LoVo (cell line): ENCODE data around the gene DYNLT2.
"Not testable (repeated sequence)": the region's sequence is repeated elsewhere in the genome, so short reads cannot be mapped to it uniquely, and the experiment has no call there.

Source experiments
- DNase-seq: peaks from one replicate; pipeline ENCODE4 v3.0.0-alpha.2; 2016; ENCODE audit warnings: low spot score

Gene DYNLT2

DNA sequence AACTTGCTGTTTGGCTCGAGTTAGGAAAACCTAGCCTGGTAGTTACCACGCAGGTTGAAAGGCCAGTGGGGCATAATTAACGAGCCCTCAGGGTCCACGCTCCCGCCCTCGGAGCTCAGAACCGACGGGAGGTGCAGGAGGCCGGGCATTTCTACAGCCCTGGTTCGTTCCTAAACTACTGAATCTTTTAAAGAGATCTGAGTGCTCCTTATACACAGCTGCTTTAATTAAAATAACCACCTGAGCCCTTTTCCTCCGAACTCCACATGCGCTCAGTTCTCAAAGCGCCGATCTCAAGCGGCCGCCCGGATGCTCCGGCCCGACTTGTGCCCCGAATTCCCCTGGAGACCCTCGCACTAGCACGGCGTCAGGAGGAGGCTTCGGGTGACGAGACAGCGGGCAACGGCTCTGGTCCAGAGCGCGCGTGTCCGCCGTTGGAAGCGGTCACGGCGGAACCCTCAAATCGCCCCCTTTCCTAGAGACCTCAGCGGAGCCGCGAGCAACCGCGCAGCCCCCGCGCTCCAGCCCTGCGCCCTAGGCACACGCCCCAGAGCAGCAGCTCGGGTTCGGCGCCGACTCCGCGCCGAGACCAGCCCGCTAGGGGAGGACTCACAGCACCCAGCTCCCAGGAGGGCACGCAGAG is 49.9 kb downstream of the DYNLT2 start:
- no peak for DNase-seq

DNA sequence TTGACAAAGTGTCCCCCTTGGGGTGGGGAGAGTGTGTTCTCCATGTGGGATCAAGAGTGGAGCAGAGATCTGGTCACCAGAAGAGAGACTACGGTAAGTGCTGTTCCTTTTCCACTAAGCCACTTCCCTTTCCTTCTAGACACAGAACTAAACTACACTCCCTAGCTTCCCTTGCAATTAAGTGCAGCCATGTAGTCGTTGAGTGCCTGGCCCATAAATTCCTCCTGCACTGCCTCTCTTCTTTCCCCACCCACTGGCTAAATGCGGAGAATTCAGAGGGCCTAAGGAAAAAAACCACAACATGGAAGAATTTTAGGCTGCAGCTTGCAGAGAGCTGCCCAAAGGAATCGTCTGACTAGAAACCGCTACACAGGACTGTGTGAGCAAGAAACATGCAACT is 51.1 kb downstream of the DYNLT2 start:
- DNase-seq = peak; percentile 29

DNA sequence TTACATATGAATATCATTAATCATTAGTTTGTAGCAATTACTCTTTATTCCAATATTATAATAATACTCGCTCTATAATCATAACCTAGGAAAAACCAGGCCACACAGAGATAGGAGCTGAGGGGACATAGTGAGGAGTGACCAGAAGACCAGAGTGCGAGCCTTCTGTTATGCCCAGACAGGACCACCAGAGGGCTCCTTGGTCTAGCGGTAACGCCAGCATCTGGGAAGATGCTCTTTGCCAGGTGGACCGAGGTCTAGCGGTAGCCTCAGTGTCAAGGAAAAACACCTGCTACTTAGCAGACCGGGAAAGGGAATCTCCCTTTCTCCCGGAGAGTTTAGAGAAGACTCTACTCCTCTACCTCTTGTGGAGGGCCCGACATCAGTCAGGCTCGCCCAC is 54.3 kb downstream of the DYNLT2 start:
- not testable (repeated sequence) for DNase-seq

- DNase-seq = no peak
Observed at GRCh38 chr6:169695131-169695530, 56.2 kb downstream of the DYNLT2 start.

DNA sequence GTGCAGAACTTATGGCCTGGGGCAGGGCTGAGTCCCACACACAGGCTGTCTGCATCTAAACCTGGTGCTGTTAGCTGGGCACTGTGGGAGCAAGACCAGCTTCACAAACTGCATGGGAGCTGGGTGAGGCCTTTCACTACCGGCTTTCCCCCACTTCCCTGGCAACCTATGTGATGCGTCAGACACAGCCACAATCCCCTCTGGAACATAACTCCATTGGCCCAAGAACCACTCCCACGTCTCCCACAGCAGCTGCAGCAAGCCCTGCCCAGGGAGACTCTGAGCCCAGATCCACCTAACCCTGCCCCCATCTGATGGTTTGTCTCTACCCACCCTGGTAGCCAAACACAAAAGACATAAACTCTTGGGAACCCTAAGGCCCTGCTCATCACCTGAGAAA is 58.9 kb downstream of the DYNLT2 start:
- no peak for DNase-seq

- no peak for DNase-seq
Observed at GRCh38 chr6:169691260-169691659, 60.1 kb downstream of the DYNLT2 start.
